LNCAP (cell line): Measurements from ENCODE around the gene VSX2.

ENCODE experiments used
- TF ChIP-seq, protein P1 (sequence below): fragments of 450-650 bp; IDR thresholded peaks from 2 replicates; pipeline ENCODE4 v1.5.1; 2017; ENCODE audit warnings: mild to moderate bottlenecking

VSX2 gene

DNA sequence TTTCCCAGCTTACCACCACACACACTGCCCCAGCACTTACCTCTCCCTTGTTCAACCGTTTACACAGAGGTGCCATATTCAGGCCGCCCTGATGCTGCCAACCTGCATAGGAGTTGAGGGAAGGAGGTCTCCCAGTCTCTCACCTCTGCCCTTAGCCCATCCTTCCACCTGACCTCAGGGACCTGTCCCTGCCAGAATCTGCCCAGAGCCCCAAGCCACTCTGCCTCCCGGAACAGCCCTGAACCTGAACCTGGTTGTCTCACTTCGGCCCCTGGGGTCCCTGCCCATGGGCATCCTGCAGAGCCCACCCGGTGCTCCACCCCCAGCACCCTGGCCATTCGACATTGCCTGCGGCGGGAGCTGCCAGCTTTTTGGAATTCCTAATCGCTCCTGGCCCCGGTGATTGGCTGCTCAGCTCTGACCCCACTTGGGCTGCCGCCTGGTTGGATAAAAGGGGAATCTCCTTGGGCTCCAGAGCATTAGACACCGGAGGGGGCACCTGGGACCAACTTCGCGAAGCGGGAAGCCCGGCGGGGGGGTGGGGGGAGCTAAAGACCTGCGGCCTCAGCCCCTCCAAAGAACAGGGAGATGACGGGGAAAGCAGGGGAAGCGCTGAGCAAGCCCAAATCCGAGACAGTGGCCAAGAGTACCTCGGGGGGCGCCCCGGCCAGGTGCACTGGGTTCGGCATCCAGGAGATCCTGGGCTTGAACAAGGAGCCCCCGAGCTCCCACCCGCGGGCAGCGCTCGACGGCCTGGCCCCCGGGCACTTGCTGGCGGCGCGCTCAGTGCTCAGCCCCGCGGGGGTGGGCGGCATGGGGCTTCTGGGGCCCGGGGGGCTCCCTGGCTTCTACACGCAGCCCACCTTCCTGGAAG is at the start of gene VSX2:
TSS of gene VSX2 (plus strand) at position 476 of the 874 bp plus-strand sequence. CDS start at position 589, 113 bp downstream.
- TF ChIP-seq, protein P1, sequence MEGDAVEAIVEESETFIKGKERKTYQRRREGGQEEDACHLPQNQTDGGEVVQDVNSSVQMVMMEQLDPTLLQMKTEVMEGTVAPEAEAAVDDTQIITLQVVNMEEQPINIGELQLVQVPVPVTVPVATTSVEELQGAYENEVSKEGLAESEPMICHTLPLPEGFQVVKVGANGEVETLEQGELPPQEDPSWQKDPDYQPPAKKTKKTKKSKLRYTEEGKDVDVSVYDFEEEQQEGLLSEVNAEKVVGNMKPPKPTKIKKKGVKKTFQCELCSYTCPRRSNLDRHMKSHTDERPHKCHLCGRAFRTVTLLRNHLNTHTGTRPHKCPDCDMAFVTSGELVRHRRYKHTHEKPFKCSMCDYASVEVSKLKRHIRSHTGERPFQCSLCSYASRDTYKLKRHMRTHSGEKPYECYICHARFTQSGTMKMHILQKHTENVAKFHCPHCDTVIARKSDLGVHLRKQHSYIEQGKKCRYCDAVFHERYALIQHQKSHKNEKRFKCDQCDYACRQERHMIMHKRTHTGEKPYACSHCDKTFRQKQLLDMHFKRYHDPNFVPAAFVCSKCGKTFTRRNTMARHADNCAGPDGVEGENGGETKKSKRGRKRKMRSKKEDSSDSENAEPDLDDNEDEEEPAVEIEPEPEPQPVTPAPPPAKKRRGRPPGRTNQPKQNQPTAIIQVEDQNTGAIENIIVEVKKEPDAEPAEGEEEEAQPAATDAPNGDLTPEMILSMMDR = no peak

DNA sequence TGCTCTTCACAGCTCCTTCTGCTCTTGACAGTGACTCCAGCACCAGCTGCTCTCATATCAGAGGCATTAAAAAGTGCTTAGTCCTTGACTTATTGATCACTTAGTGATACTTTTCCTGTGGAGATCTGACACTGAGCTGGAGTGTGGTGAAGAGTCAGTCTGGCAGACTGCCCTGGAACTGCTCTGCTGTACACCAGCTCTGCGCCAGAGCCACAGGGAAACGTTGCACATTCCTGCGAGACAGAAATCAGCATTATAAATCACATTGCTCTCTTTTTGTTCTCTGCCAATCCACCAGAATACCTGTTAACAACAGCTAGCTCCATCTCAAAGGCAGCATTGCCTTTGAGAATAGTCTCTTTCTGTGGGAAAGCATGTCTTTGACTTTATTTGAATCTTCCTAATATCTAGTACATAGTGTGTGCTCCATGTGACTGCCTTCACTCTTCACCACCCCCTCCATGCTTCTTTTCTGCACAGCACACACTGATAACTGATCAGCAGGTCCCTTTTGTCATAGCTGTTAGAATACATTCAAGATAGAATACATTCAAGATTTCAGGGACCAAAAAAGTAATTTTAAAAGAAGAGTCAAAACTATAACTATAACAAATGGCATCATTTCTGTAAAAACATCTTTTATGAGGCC is 48.2 kb upstream of the VSX2 start:
- TF ChIP-seq, protein P1 = no peak

DNA sequence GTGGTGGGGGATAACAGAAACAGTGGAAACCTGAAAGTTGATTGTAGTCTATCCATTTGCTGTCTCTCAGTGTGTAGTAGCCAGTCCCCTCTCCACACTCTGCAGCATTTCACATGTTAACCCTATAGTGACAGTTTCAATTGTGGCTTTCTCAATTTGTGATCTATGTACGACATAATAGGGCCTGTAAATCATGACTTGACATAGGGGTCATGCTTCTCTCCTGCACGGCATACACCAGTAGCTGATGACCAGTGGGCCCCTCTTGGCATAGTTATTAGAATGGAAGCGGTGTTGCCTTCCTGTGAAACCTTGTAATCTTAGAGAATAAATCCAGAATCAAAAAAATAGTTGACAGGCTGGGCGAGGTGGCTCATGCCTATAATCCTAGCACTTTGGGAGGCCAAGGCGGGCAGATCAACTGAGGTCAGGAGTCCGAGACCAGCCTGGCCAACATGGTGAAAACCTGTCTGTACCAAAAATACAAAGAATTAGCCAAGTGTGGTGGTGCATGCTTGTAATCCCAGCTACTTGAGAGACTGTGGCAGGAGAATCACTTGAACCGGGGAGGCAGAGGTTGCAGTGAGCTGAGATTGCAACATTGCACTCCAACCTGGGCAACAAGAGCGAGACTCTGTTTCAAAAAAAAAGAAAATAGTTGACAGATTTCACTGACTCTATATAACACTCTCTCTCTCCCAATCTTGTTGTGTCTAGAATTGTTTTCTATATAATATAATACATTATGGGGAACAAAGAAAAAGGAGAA is 44.6 kb upstream of the VSX2 start:
- TF ChIP-seq, protein P1 = no peak

DNA sequence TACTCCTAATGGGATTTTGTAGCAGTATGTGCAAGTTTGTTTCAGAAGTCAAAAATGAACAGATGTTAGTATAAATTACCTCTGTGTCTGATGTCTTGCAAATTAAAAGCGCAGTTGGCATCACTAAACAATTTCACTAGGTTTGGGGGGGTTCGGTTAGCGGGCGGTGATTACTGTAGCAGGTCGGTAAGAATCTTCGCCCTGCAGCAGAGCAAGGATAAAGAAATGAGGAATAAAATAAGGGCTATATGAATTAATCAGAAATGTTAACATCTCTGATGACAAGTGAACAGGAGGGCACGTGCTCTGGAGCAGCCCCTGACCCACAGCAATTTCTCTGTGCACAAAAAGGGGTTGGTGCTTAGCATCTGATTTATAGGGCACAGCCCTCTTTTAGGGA is 43.6 kb upstream of the VSX2 start:
- TF ChIP-seq, protein P1 = no peak

DNA sequence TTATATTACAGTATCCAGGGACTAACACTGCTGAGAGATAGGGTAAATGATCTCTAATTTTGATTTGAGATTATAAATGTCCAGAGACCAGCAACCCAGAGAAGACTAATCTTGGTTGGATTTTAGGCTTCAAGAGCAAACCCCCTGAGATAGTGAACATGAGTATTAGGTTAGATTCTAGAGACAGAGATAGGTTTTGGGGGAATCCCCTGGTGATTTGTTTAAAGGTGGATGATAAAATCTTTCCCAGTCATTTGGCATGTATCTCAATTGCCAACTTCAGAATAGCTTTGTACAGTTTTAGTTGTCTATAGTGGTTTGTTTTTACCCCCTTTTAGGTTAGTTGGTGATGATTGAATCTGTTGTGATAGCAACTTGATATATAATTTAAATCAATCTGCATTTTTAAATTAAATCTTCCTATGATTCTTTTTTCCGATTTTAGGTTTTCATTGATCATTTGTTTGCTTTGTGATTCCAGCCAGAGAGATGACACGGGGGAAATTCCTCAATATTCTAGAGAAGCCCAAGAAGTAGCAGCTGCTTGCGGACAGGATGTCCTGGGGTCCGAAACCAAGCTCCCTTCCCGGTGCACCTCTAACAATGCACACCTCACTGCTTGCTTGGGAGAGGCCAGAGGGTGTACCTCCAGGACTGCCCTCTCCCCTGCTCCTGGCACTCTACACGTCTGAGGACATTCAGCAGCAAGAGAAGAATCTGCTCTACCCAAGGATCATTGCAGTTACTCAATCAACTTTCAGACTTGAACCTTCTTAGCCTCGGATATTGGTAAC is 40.6 kb upstream of the VSX2 start:
- TF ChIP-seq, protein P1 = no peak

DNA sequence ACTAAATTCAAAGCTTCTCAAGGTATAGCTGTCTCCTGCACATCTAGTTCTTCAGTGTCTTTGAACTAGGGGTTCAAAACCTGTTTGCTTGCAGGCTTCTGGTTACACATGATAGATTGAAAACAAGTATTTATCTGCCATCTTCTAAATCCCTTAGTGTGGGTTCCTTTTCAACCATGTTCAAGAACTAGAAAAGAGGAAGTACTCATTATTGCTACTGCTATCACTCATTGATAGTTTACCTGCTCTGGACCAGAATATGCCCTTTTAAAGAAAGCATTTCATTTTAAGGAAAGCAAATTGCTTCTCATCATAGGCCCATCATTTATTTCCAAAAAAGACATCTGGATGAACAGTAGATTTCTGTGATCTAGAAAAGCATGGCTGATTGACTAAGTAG is 37.1 kb upstream of the VSX2 start:
- TF ChIP-seq, protein P1 = no peak

DNA sequence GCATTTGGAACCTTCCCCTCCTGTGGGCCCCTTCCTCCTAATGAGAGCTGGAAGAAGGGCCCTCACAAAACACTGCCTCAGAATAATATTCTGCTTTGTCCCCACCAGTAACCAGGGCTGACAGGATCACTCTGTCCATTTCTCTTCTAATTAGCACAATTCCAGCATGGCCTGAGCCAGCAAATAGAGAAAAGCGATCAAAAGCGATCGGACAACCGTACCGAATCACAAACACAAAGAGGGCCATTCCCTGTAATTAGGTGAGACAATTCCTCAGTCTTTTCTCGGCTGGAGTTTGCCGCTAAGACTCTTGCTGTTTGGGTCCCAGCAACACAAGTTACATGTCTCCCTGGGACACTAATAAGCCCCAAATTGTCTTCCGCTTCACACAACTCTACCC is 35.6 kb upstream of the VSX2 start:
- TF ChIP-seq, protein P1 = no peak
